IMR-90 (cell line): ENCODE data around the gene TLL1. TPM values are rescaled to one million over a fixed set of nuclear protein-coding genes. Genes with fewer than 3 reads are reported as not detected.

ENCODE experiments used
- ATAC-seq: fragments of 200-7000 bp; cut with Tn5 transposase; 2 replicates; pipeline ENCODE4 v1.9.1; 2020; ENCODE audit warnings: low read depth, mild to moderate bottlenecking, moderate library complexity
- BruUV-seq: library from RNA; stranded (reverse); fragments of 400-500 nt; replicated peaks from 2 replicates; lab custom pipeline; 2021; lab: Mats Ljungman, UMichigan
- CTCF ChIA-PET: fragments of 300-600 bp; formaldehyde crosslinking; extraction: SDS; loops from one replicate; lab custom pipeline; 2021; ENCODE audit warnings: antibody characterized with exemption; lab: Yijun Ruan, JAX
- POLR2A ChIA-PET: fragments of 300-600 bp; sonication (Branson Sonifier 250); formaldehyde crosslinking; loops from one replicate; lab custom pipeline; 2022; ENCODE audit warnings: antibody characterized with exemption; ENCODE audit not compliant: unreplicated experiment; lab: Charles Lee
- DNase-seq: peaks from one replicate; pipeline ENCODE4 v3.0.0; 2013
- H2AFZ ChIP-seq: replicated peaks from 2 replicates; pipeline ENCODE3; 2013; ENCODE audit warnings: low read length, mild to moderate bottlenecking; ENCODE audit not compliant: poor library complexity
- H2AK5ac ChIP-seq: 2 replicates; pipeline ENCODE4 v1.6.1; 2013; ENCODE audit warnings: low read depth, low read length, inconsistent platforms
- H2AK9ac ChIP-seq: replicated peaks from 2 replicates; pipeline ENCODE3; 2013; ENCODE audit warnings: mild to moderate bottlenecking, low read depth, low read length, moderate library complexity; ENCODE audit not compliant: poor library complexity
- H2BK120ac ChIP-seq: 2 replicates; pipeline ENCODE4 v1.6.1; 2013; ENCODE audit warnings: low read depth, low read length, inconsistent platforms
- H2BK15ac ChIP-seq: 3 replicates; pipeline ENCODE4 v1.6.1; 2013; ENCODE audit warnings: low read depth, low read length, inconsistent platforms
- H2BK20ac ChIP-seq: 2 replicates; pipeline ENCODE4 v1.6.1; 2013; ENCODE audit warnings: low read depth, mild to moderate bottlenecking, inconsistent platforms, low read length, moderate library complexity
- H2BK5ac ChIP-seq: 2 replicates; pipeline ENCODE4 v1.6.1; 2013; ENCODE audit warnings: mild to moderate bottlenecking, low read depth, low read length, inconsistent platforms; ENCODE audit not compliant: poor library complexity, severe bottlenecking
- H3K14ac ChIP-seq: replicated peaks from 2 replicates; pipeline ENCODE4 v1.6.1; 2013; ENCODE audit warnings: low read depth, low read length, inconsistent platforms
- H3K18ac ChIP-seq: 2 replicates; pipeline ENCODE4 v1.6.1; 2013; ENCODE audit warnings: low read depth, low read length, control low read depth
- H3K23ac ChIP-seq: 2 replicates; pipeline ENCODE4 v1.6.1; 2013; ENCODE audit warnings: low read depth, low read length, inconsistent platforms
- H3K27ac ChIP-seq: 2 replicates; pipeline ENCODE4 v1.5.1; 2013; ENCODE audit warnings: mild to moderate bottlenecking, control low read depth, low read length; ENCODE audit not compliant: insufficient read depth
- H3K27me3 ChIP-seq: 2 replicates; pipeline ENCODE4 v1.6.1; 2013; ENCODE audit warnings: low read length; ENCODE audit not compliant: control insufficient read depth, insufficient read depth
- H3K36me3 ChIP-seq: 2 replicates; pipeline ENCODE4 v1.6.1; 2013; ENCODE audit warnings: low read length, mixed read lengths; ENCODE audit not compliant: control insufficient read depth, insufficient read depth
- H3K4ac ChIP-seq: 2 replicates; pipeline ENCODE4 v1.6.1; 2013; ENCODE audit warnings: low read depth, low read length, inconsistent platforms
- H3K4me1 ChIP-seq: 2 replicates; pipeline ENCODE4 v1.6.1; 2013; ENCODE audit warnings: low read length, mixed read lengths; ENCODE audit not compliant: control insufficient read depth, insufficient read depth
- H3K4me2 ChIP-seq: 2 replicates; pipeline ENCODE4 v1.6.1; 2013; ENCODE audit warnings: low read depth, mild to moderate bottlenecking, control low read depth, low read length, moderate library complexity
- H3K4me3 ChIP-seq: 2 replicates; pipeline ENCODE4 v1.5.1; 2013; ENCODE audit warnings: low read depth, mild to moderate bottlenecking, control low read depth, low read length, moderate library complexity; ENCODE audit not compliant: insufficient read depth
- H3K56ac ChIP-seq: 2 replicates; pipeline ENCODE4 v1.6.1; 2013; ENCODE audit warnings: low read length, inconsistent platforms; ENCODE audit not compliant: insufficient read depth; ENCODE audit errors: extremely low read depth
- H3K79me1 ChIP-seq, 2 experiments: 2 replicates each; pipeline ENCODE4 v1.6.1; 2013; ENCODE audit warnings: low read length in 2 of 2, inconsistent platforms in 1 of 2, low read depth in 1 of 2
- H3K9ac ChIP-seq: 2 replicates; pipeline ENCODE4 v1.6.1; 2013; ENCODE audit warnings: low read depth, low read length, control low read depth
- H3K9me1 ChIP-seq: 2 replicates; pipeline ENCODE4 v1.6.1; 2013; ENCODE audit warnings: low read length, inconsistent platforms; ENCODE audit not compliant: insufficient read depth
- H3K9me3 ChIP-seq: 2 replicates; pipeline ENCODE4 v1.6.1; 2013; ENCODE audit warnings: low read length; ENCODE audit not compliant: control insufficient read depth, insufficient read depth
- H4K20me1 ChIP-seq: 2 replicates; pipeline ENCODE4 v1.6.1; 2013; ENCODE audit warnings: low read length, inconsistent platforms; ENCODE audit not compliant: insufficient read depth
- H4K5ac ChIP-seq: 2 replicates; pipeline ENCODE4 v1.6.1; 2013; ENCODE audit warnings: mild to moderate bottlenecking, low read depth, low read length, control low read depth
- H4K8ac ChIP-seq, 2 experiments: 2 replicates each; pipeline ENCODE4 v1.6.1; 2013; ENCODE audit warnings: low read depth in 2 of 2, low read length in 2 of 2, control low read depth in 1 of 2, inconsistent platforms in 1 of 2
- H4K91ac ChIP-seq: 2 replicates; pipeline ENCODE4 v1.6.1; 2013; ENCODE audit warnings: low read depth, low read length, inconsistent platforms; ENCODE audit not compliant: insufficient read depth
- BHLHE40 ChIP-seq: fragments of 150-350 bp; IDR thresholded peaks from 2 replicates; pipeline ENCODE4 v1.6.1; 2016; ENCODE audit warnings: mild to moderate bottlenecking, low read depth, low read length
- CEBPB ChIP-seq: IDR thresholded peaks from 2 replicates; pipeline ENCODE4 v1.6.1; 2012; ENCODE audit warnings: low read depth, low read length, improper control_type of control experiment
- CHD1 ChIP-seq: IDR thresholded peaks from 2 replicates; pipeline ENCODE4 v1.6.1; 2012; ENCODE audit warnings: low read depth, low read length, improper control_type of control experiment
- CTCF ChIP-seq: conservative IDR thresholded peaks from 2 replicates; pipeline ENCODE4 v1.5.1; 2012; ENCODE audit warnings: mild to moderate bottlenecking, low read depth, low read length, improper control_type of control experiment
- FOS ChIP-seq: fragments of 150-350 bp; IDR thresholded peaks from 2 replicates; pipeline ENCODE4 v1.6.1; 2016; ENCODE audit warnings: low read depth, low read length
- MAFK ChIP-seq: IDR thresholded peaks from 2 replicates; pipeline ENCODE4 v1.6.1; 2012; ENCODE audit warnings: low read depth, low read length, improper control_type of control experiment
- MAZ ChIP-seq: IDR thresholded peaks from 2 replicates; pipeline ENCODE4 v1.6.1; 2012; ENCODE audit warnings: low read depth, mild to moderate bottlenecking, low read length, improper control_type of control experiment, moderate library complexity, borderline replicate concordance
- MXI1 ChIP-seq: IDR thresholded peaks from 2 replicates; pipeline ENCODE4 v1.6.1; 2012; ENCODE audit warnings: low read depth, mild to moderate bottlenecking, low read length, moderate library complexity, borderline replicate concordance
- NFE2L2 ChIP-seq: fragments of 150-350 bp; IDR thresholded peaks from 2 replicates; pipeline ENCODE4 v1.6.1; 2016; ENCODE audit warnings: low read depth, mild to moderate bottlenecking, low read length
- POLR2A ChIP-seq: IDR thresholded peaks from 2 replicates; pipeline ENCODE4 v1.6.1; 2012; ENCODE audit warnings: mild to moderate bottlenecking, low read depth, low read length
- RAD21 ChIP-seq: IDR thresholded peaks from 2 replicates; pipeline ENCODE4 v1.6.1; 2012; ENCODE audit warnings: low read length, improper control_type of control experiment
- RCOR1 ChIP-seq: IDR thresholded peaks from 2 replicates; pipeline ENCODE4 v1.6.1; 2012; ENCODE audit warnings: mild to moderate bottlenecking, low read length, improper control_type of control experiment; ENCODE audit not compliant: insufficient replicate concordance
- RFX5 ChIP-seq: IDR thresholded peaks from 2 replicates; pipeline ENCODE4 v1.8.0; 2012; ENCODE audit warnings: low read depth, mild to moderate bottlenecking, low read length, moderate library complexity
- SMC3 ChIP-seq: fragments of 150-350 bp; IDR thresholded peaks from 2 replicates; pipeline ENCODE4 v1.6.1; 2016; ENCODE audit warnings: low read depth, mild to moderate bottlenecking, antibody characterized with exemption, low read length, moderate library complexity
- WGBS, 2 experiments: methylation state at CpG; one replicate each; pipeline versions ENCODE4 v1.1.5 to v1.1.7; 2013; ENCODE audit warnings: missing lambda C conversion rate in 2 of 2; ENCODE audit not compliant: insufficient read length in 1 of 2; ENCODE audit errors: extremely low coverage in 2 of 2; 5-methylcytosine and 5-hydroxymethylcytosine counted together
- dilution Hi-C: fragments of 300-500 bp; cut with HindIII; formaldehyde crosslinking; loops from one replicate; pipeline ENCODE4 v1.14.3; 2018; ENCODE audit warnings: low sequenced_read_pairs; ENCODE audit not compliant: unreplicated experiment
- in situ Hi-C: fragments of 300-500 bp; cut with MboI; formaldehyde crosslinking; loops from 3 replicates; pipeline ENCODE4 v1.14.3; 2019; ENCODE audit warnings: low sequenced_read_pairs, inconsistent platforms, mixed read lengths
- intact Hi-C: fragments of 100-400 bp; cut with micrococcal nuclease; formaldehyde crosslinking; loops from 2 replicates; pipeline ENCODE4 v1.10.0; 2022
- polyA plus RNA-seq, 3 experiments: library from polyadenylated mRNA; depleted of rRNA; stranded (reverse); fragments of >200 nt; gene quantifications; 2 replicates each; pipeline ENCODE4 v1.2.3, GENCODE V29; 2012; ENCODE audit warnings: low replicate concordance in 1 of 3
- total RNA-seq: library from RNA; depleted of rRNA; stranded (reverse); fragments of >200 nt; gene quantifications from 2 replicates; pipeline ENCODE4 v1.2.3, GENCODE V29; 2012
- TF ChIP-seq, protein P1 (sequence below): fragments of 150-350 bp; IDR thresholded peaks from 2 replicates; pipeline ENCODE4 v1.6.1; 2016; ENCODE audit warnings: low read depth, mild to moderate bottlenecking, low read length, moderate library complexity, borderline replicate concordance
- TF ChIP-seq, protein P2 (sequence below): fragments of 150-350 bp; IDR thresholded peaks from 2 replicates; pipeline ENCODE4 v1.6.1; 2017; ENCODE audit warnings: mild to moderate bottlenecking, antibody characterized with exemption, low read length, low read depth

The TLL1 gene
- total and polyA plus RNA-seq, 2 of the 4 experiments (the other 2 are of a cell fraction): not detected

- no peaks in the 10 kb centered on the region for H3K27me3 ChIP-seq
- no peak overlapping the region for H3K4ac ChIP-seq
- H2BK120ac ChIP-seq: no peak overlapping the region
- no peak overlapping the region for H2AK9ac ChIP-seq
- no peaks in the 10 kb centered on the region for H3K9me1 ChIP-seq
- H2BK15ac ChIP-seq: no peak overlapping the region
- H3K4me3 ChIP-seq: no peak overlapping the region
- no peak overlapping the region for H4K8ac ChIP-seq
- no peak overlapping the region for H3K18ac ChIP-seq
- H3K36me3 ChIP-seq: no peaks in the 10 kb centered on the region
- POLR2A ChIA-PET: no interaction called here
- H3K9me3 ChIP-seq: no peaks in the 10 kb centered on the region
- DNase-seq (peak; percentile 29), ATAC-seq (peak; percentile 54)
- no peak overlapping the region for H2AFZ ChIP-seq
- TF ChIP-seq BHLHE40 (no peak), MAFK (no peak), MAZ (no peak), CTCF (peak; percentile 66), SMC3 (peak; percentile 50), NFE2L2 (no peak), CEBPB (no peak), RCOR1 (no peak), FOS (no peak), RFX5 (no peak), MXI1 (no peak), CHD1 (no peak), POLR2A (no peak), RAD21 (peak; percentile 63)
- TF ChIP-seq, protein P1, sequence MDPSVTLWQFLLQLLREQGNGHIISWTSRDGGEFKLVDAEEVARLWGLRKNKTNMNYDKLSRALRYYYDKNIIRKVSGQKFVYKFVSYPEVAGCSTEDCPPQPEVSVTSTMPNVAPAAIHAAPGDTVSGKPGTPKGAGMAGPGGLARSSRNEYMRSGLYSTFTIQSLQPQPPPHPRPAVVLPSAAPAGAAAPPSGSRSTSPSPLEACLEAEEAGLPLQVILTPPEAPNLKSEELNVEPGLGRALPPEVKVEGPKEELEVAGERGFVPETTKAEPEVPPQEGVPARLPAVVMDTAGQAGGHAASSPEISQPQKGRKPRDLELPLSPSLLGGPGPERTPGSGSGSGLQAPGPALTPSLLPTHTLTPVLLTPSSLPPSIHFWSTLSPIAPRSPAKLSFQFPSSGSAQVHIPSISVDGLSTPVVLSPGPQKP: no peak
- TF ChIP-seq, protein P2, sequence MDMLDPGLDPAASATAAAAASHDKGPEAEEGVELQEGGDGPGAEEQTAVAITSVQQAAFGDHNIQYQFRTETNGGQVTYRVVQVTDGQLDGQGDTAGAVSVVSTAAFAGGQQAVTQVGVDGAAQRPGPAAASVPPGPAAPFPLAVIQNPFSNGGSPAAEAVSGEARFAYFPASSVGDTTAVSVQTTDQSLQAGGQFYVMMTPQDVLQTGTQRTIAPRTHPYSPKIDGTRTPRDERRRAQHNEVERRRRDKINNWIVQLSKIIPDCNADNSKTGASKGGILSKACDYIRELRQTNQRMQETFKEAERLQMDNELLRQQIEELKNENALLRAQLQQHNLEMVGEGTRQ: no peak
- intact Hi-C loops (loop anchor here (1.0 kb wide), 2 partner anchors 555 to 599 kb away; no protein-coding TSS in a partner anchor), in situ Hi-C loops (loop anchor here (10.0 to 25.0 kb wide), 2 partner anchors 557 to 955 kb away; no protein-coding TSS in a partner anchor), dilution Hi-C loops (no loop called here)
- no peaks in the 10 kb centered on the region for H4K20me1 ChIP-seq
- no peak overlapping the region for H3K14ac ChIP-seq
- no TSS peak for BruUV-seq
- no peak overlapping the region for H2AK5ac ChIP-seq
- no peaks in the 10 kb centered on the region for H3K4me1 ChIP-seq
- H3K4me2 ChIP-seq: no peak overlapping the region
- no peak overlapping the region for H3K23ac ChIP-seq
- no peak overlapping the region for H3K9ac ChIP-seq
- H4K91ac ChIP-seq: no peak overlapping the region
- CTCF ChIA-PET: interaction anchor here (0.6 to 2.7 kb wide), 2 partner anchors 599 to 1273 kb away, joined by 3 to 18 read pairs; no protein-coding TSS in a partner anchor
- no peak overlapping the region for H3K27ac ChIP-seq
- H3K79me1 ChIP-seq: no peaks in the 10 kb centered on the region
- no peak overlapping the region for H2BK5ac ChIP-seq
- no peak overlapping the region for H2BK20ac ChIP-seq
- no peak overlapping the region for H4K5ac ChIP-seq
- H3K56ac ChIP-seq: no peak overlapping the region
- WGBS, 2 experiments: no CpG with 5 or more reads among the region's 2 CpGs
Measured at GRCh38 chr4:166091912-166092510, 219.0 kb downstream of the TLL1 start.
